GM18909 (cell line): ENCODE results near the gene MRM2.
A peak's percentile ranks its signal among the peaks of the same experiment; 100 is the strongest.

ENCODE experiments used
- ATAC-seq: cut with Tn5 transposase; IDR thresholded peaks from one replicate; pipeline ENCODE4 v1.9.1; 2021; ENCODE audit warnings: mild to moderate bottlenecking; ENCODE audit not compliant: unreplicated experiment, poor library complexity

Gene MRM2

GRCh38 chr7:2209146-2209960, 32.7 kb downstream of the MRM2 start:
- peak; percentile 43 for ATAC-seq

- ATAC-seq: no peak
Observed at GRCh38 chr7:2208712-2209111, 33.3 kb downstream of the MRM2 start.

GRCh38 chr7:2205036-2205780, 36.8 kb downstream of the MRM2 start:
- ATAC-seq: no peak

GRCh38 chr7:2204446-2204845, 37.6 kb downstream of the MRM2 start:
- ATAC-seq: no peak

GRCh38 chr7:2203766-2204300, 38.2 kb downstream of the MRM2 start:
- no peak for ATAC-seq

GRCh38 chr7:2202901-2203765, 38.9 kb downstream of the MRM2 start:
- no peak for ATAC-seq

DNA sequence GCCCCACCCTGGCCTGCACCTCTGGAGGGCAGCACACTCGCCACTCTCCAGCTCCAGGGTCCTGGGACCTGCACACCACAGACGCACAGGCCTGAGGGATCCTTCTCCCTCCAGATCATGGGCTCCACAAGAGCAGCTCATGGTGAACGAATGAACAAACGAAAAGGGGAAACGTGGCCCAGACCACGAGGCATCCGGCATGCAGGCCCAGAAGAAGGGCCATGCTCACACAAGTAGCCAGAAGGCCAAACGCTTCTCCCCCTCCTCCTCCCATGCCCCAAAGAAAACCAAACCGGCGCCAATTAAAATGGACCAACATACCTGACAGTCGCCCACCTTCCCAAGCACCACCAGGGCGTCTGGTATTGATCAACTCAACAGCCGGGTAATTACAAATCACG, 39.6 kb downstream of the MRM2 start:
- no peak for ATAC-seq

- ATAC-seq: no peak
Observed at GRCh38 chr7:2201686-2202360, 40.2 kb downstream of the MRM2 start.

DNA sequence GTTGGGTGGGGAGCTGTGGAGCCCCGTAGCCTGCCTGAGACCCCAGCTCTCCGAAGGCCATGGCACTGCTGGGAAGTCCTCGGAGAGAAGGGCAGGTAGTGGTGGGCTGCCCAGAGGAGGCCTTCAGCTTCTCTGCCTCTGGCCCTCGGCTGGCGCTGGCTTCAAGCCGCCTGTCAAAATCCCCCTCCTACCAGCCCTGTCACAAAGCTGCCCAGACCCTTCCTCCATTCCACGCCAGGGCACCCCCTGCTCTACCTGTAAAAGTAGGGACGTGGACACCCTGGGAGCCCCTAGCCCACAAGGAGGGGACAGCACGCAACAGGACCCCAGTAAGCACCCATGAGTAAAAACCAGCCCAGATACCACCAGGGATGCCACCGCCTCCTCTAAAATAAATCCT, 40.9 kb downstream of the MRM2 start:
- ATAC-seq: no peak

- no peak for ATAC-seq
Observed at GRCh38 chr7:2200584-2200980, 41.4 kb downstream of the MRM2 start.

GRCh38 chr7:2199956-2200583, 41.9 kb downstream of the MRM2 start:
- ATAC-seq: no peak

GRCh38 chr7:2199528-2199927, 42.5 kb downstream of the MRM2 start:
- no peak for ATAC-seq

DNA sequence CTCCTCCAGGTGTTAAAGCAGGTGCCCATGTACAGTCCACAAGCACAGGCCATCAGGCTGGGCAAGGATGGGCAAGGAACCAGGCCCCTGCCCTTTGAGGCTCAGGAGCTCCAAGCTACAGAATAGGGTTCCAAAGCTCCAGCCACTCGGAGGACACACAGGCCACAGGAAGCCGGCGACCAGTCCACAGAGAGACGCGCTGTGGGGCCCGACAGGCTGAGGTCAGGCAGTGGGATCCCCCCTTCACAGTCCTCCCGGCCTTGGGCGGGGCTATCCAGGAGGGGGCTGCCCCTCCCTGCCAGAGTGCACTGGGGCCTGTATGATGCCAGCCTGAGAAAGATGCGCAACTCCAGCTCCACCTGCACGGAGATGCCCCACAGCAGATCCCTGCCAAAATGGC, 43.2 kb downstream of the MRM2 start:
- ATAC-seq: no peak

DNA sequence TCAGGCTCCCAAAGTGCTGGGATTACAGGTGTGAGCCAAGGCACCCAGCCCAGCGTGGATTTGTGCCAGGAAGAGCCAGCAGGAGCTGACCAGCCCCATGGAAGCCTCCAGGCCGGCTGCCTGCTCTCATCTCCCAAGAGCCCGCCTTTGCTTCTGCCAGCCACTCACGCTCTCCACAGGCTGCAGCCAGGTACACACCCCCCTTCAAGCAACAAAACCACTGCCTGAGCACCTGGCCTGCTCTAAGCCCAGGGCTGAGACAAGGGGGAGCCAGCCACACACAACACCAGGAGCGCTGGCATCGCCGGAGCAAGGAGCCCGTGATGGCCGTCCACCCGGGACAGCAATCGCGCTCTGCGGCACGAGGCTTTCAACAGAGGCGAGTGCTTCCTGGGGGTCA, 43.8 kb downstream of the MRM2 start:
- no peak for ATAC-seq

DNA sequence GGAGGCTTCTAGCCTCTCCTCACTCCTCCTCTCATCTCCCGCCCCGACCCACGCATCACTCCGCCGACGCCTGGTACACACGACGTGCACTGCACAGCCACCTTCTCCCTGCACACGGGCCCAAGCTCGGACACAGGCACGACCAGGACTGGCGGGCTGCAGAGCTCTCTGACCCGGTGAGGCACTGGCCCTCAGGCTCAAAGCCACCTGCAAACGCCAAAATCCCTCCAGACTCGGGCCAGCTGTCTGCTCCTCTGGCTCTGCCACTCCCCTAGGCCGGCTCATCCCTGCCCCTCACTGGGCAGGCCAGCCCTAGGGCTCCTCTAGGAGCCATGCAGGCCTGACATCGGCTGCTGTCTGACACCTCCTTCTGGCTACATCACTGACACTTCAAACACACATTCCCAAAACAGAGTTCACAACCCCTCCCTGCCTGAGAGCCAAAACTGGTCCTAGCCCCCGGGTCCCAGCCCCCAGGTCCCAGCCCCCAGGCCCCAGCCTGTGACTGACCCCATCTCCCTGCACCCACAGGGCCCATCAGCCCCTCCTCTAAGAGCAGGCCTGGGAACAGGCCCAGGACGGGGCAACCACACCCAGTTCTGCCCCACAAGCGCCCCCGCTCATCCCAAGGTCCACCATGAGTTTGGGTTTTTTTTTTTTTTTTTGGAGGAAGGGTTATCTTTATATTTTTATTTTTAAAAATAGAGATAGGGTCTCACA, 44.4 kb downstream of the MRM2 start:
- ATAC-seq: no peak

- no peak for ATAC-seq
Observed at GRCh38 chr7:2196381-2197378, 45.3 kb downstream of the MRM2 start.

DNA sequence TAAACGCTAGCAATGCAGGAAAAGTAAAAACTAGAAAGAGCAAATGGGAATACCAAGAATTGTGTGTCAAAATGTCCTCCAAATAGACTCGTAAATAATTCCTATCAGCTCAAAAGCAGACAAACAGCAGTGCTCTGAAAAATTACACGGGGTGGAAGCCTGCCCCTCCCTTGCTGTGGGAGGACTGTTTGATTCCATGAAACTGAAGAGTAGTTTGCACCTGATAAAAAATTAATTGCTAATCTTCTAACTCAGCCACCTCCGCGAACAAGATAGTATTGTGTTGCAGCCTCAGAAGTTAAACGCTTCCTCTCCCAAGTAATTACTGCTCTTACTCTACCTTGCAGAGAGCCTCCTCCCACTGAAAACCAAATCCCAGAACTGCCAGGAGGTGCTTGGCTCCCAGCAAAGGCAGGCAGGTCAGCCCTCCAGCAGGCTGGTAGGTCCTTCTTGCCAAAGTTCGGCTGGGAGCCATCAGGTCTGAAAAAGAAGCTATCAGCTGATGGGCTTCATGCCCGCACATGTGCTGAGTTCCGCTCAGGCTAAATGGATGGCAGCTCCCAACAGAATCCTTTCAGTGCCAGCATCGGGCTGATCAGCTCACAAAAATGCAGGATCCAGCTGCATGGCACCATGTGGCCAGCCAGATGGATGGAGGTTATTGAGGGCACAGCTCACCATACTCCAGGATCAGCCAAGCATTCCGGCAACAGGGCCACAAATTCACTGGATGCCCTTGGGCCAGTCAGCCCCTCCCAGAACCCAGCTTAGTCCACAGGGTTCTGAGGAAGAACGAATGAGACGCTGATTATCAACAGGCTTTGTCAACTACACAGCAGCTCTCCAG, 46.4 kb downstream of the MRM2 start:
- no peak for ATAC-seq
